Activated CD4-positive, alpha-beta T cell treated with anti-CD3 and anti-CD28 coated beads, Interleukin-10, Interleukin-2, amounts not matched to agents 100 ng/mL and 50 ng/mL, durations not matched to agents 16 hours and 8 hours (primary cell): ENCODE measurements around the gene LYPD8.

Source experiments
- DNase-seq: peaks from one replicate; pipeline ENCODE4 v3.0.0-alpha.2; 2020

LYPD8 gene

GRCh38 chr1:248756636-248757035, 1.1 kb upstream of the LYPD8 start:
- DNase-seq = no peak

GRCh38 chr1:248756151-248756550, 592 bp upstream of the LYPD8 start:
- no peak for DNase-seq

- DNase-seq = no peak
Observed at GRCh38 chr1:248753708-248754280, 1.8 kb downstream of the LYPD8 start.

GRCh38 chr1:248753029-248753594, 2.4 kb downstream of the LYPD8 start:
- DNase-seq = no peak

- DNase-seq = no peak
Observed at GRCh38 chr1:248752161-248753028, 3.2 kb downstream of the LYPD8 start.

- DNase-seq = no peak
Observed at GRCh38 chr1:248751635-248752034, 3.9 kb downstream of the LYPD8 start.

- no peak for DNase-seq
Observed at GRCh38 chr1:248751142-248751541, 4.4 kb downstream of the LYPD8 start.

GRCh38 chr1:248750496-248750895, 5.1 kb downstream of the LYPD8 start:
- no peak for DNase-seq

GRCh38 chr1:248748211-248748610, 7.3 kb downstream of the LYPD8 start:
- no peak for DNase-seq

GRCh38 chr1:248740876-248741275, 14.7 kb downstream of the LYPD8 start:
- no peak for DNase-seq

- no peak for DNase-seq
Observed at GRCh38 chr1:248739572-248740205, 15.9 kb downstream of the LYPD8 start.

GRCh38 chr1:248737457-248737856, 18.1 kb downstream of the LYPD8 start:
- no peak for DNase-seq

GRCh38 chr1:248736977-248737376, 18.6 kb downstream of the LYPD8 start:
- DNase-seq = no peak

GRCh38 chr1:248733566-248733965, 22.0 kb downstream of the LYPD8 start:
- no peak for DNase-seq

GRCh38 chr1:248730507-248731335, 24.8 kb downstream of the LYPD8 start:
- no peak for DNase-seq

GRCh38 chr1:248714248-248714647, 41.3 kb downstream of the LYPD8 start:
- no peak for DNase-seq

- no peak for DNase-seq
Observed at GRCh38 chr1:248710305-248710900, 45.2 kb downstream of the LYPD8 start.

GRCh38 chr1:248704606-248705005, 51.0 kb downstream of the LYPD8 start:
- no peak for DNase-seq

GRCh38 chr1:248703674-248704073, 51.9 kb downstream of the LYPD8 start:
- DNase-seq = no peak

GRCh38 chr1:248702714-248703113, 52.8 kb downstream of the LYPD8 start, which contains the start of gene OR14I1:
Gene OR14I1, minus strand, starts transcription at chr1:248702766.
- no peak for DNase-seq

GRCh38 chr1:248699099-248699498, 56.5 kb downstream of the LYPD8 start:
- no peak for DNase-seq

- DNase-seq = no peak
Observed at GRCh38 chr1:248697907-248698306, 57.7 kb downstream of the LYPD8 start.
